HEK293 (cell line): Measurements from ENCODE around the gene MACC1.

Experiments
- CTCF ChIA-PET: fragments of 350-600 bp; formaldehyde crosslinking; extraction: SDS; loops from one replicate; lab custom pipeline; 2021; ENCODE audit warnings: antibody characterized with exemption; lab: Yijun Ruan, JAX
- POLR2A ChIA-PET: fragments of 300-600 bp; formaldehyde crosslinking; extraction: SDS; loops from one replicate; lab custom pipeline; 2020; ENCODE audit warnings: antibody characterized with exemption, inconsistent platforms; lab: Yijun Ruan, JAX
- H3K27ac ChIP-seq: fragments of 200-500 bp; sonication (Bioruptor generic); 2 replicates; pipeline ENCODE4 v1.5.1; 2014; ENCODE audit warnings: low read depth, low read length, control low read depth, inconsistent platforms; ENCODE audit errors: extremely low read depth
- H3K36me3 ChIP-seq, 2 experiments: fragments of 200-500 bp in 1 of 2; sonication (Bioruptor generic) in 1 of 2; 1 replicate in 1 of 2; 2 replicates in 1 of 2; pipeline ENCODE4 v1.5.1; 2014 to 2017; ENCODE audit warnings: inconsistent platforms in 2 of 2, low read length in 2 of 2; ENCODE audit not compliant: control insufficient read depth in 2 of 2, insufficient read depth in 1 of 2
- H3K4me1 ChIP-seq: fragments of 200-500 bp; sonication (Bioruptor generic); 2 replicates; pipeline ENCODE4 v1.5.1; 2014; ENCODE audit warnings: mild to moderate bottlenecking, low read length, inconsistent platforms; ENCODE audit not compliant: control insufficient read depth, insufficient read depth
- H3K4me3 ChIP-seq: 2 replicates; pipeline ENCODE4 v1.5.1; 2011; ENCODE audit warnings: low read depth, mild to moderate bottlenecking, control low read depth, low read length, moderate library complexity
- H3K9me3 ChIP-seq: fragments of 200-500 bp; sonication (Bioruptor generic); 2 replicates; pipeline ENCODE4 v1.5.1; 2014; ENCODE audit warnings: low read depth, low read length, inconsistent platforms; ENCODE audit not compliant: control insufficient read depth, insufficient read depth
- EGR2 ChIP-seq: fragments of 450-650 bp; formaldehyde crosslinking; IDR thresholded peaks from 2 replicates; pipeline ENCODE4 v1.5.1; 2016; ENCODE audit warnings: low read depth, missing biosample characterization, missing genetic modification characterization
- PATZ1 ChIP-seq: fragments of 450-650 bp; formaldehyde crosslinking; IDR thresholded peaks from 2 replicates; pipeline ENCODE4 v1.5.1; 2016; ENCODE audit warnings: missing biosample characterization, missing genetic modification characterization
- ZBTB21 ChIP-seq: fragments of 450-650 bp; formaldehyde crosslinking; IDR thresholded peaks from 2 replicates; pipeline ENCODE4 v1.5.1; 2017; ENCODE audit warnings: missing biosample characterization, missing genetic modification characterization
- ZBTB48 ChIP-seq: fragments of 450-650 bp; formaldehyde crosslinking; IDR thresholded peaks from 2 replicates; pipeline ENCODE4 v1.5.1; 2016; ENCODE audit warnings: missing biosample characterization, missing genetic modification characterization
- ZNF112 ChIP-seq: fragments of 450-650 bp; formaldehyde crosslinking; IDR thresholded peaks from 2 replicates; pipeline ENCODE4 v1.5.0; 2017; ENCODE audit warnings: missing biosample characterization, missing genetic modification characterization
- ZNF121 ChIP-seq: fragments of 450-650 bp; formaldehyde crosslinking; IDR thresholded peaks from 2 replicates; pipeline ENCODE4 v1.5.1; 2016; ENCODE audit warnings: missing biosample characterization, missing genetic modification characterization
- ZNF184 ChIP-seq: fragments of 450-650 bp; IDR thresholded peaks from 2 replicates; pipeline ENCODE4 v1.5.1; 2018; ENCODE audit warnings: missing biosample characterization, mild to moderate bottlenecking, missing genetic modification characterization
- ZNF404 ChIP-seq: fragments of 450-650 bp; formaldehyde crosslinking; IDR thresholded peaks from 2 replicates; pipeline ENCODE4 v1.5.1; 2017; ENCODE audit warnings: missing biosample characterization, missing genetic modification characterization
- ZNF449 ChIP-seq: fragments of 450-650 bp; formaldehyde crosslinking; IDR thresholded peaks from 2 replicates; pipeline ENCODE4 v1.5.1; 2017; ENCODE audit warnings: missing biosample characterization, mild to moderate bottlenecking, missing genetic modification characterization, moderate library complexity
- ZNF585B ChIP-seq: fragments of 450-650 bp; formaldehyde crosslinking; IDR thresholded peaks from 2 replicates; pipeline ENCODE4 v1.5.1; 2016; ENCODE audit warnings: missing biosample characterization, missing genetic modification characterization
- ZNF677 ChIP-seq: fragments of 450-650 bp; IDR thresholded peaks from 2 replicates; pipeline ENCODE4 v1.5.0; 2018; ENCODE audit warnings: missing biosample characterization, mild to moderate bottlenecking, missing genetic modification characterization, moderate library complexity
- ZNF792 ChIP-seq: fragments of 450-650 bp; formaldehyde crosslinking; IDR thresholded peaks from 2 replicates; pipeline ENCODE4 v1.5.1; 2016; ENCODE audit warnings: missing biosample characterization, missing genetic modification characterization
- ZSCAN18 ChIP-seq: fragments of 450-650 bp; formaldehyde crosslinking; IDR thresholded peaks from 2 replicates; pipeline ENCODE4 v1.5.1; 2016; ENCODE audit warnings: missing biosample characterization, missing genetic modification characterization
- ZSCAN30 ChIP-seq: fragments of 450-650 bp; IDR thresholded peaks from 2 replicates; pipeline ENCODE4 v1.5.1; 2018; ENCODE audit warnings: missing biosample characterization, mild to moderate bottlenecking, missing genetic modification characterization, moderate library complexity
- ZSCAN4 ChIP-seq: fragments of 450-650 bp; formaldehyde crosslinking; IDR thresholded peaks from 2 replicates; pipeline ENCODE4 v1.5.1; 2017; ENCODE audit warnings: missing biosample characterization, missing genetic modification characterization

MACC1 gene

GRCh38 chr7:20113427-20114027 is 103.7 kb downstream of the MACC1 start:
- no peaks in the 10 kb centered on the region for H3K36me3 ChIP-seq
- POLR2A ChIA-PET, result no interaction called here
- no peak overlapping the region for H3K4me3 ChIP-seq
- no peak overlapping the region for H3K27ac ChIP-seq
- H3K4me1 ChIP-seq, result no peaks in the 10 kb centered on the region
- CTCF ChIA-PET, result interaction anchor here (0.5 to 1.0 kb wide), 2 partner anchors 58 to 85 kb away, joined by 3 read pairs; no protein-coding TSS in a partner anchor
- no peak for TF ChIP-seq ZNF449 (tag by site-specific recombination)
- no peak for TF ChIP-seq ZSCAN30 (tag by site-specific recombination)
- H3K9me3 ChIP-seq, result no peaks in the 10 kb centered on the region

- H3K27ac ChIP-seq, result no peak overlapping the region
These were observed 104.5 kb downstream of the MACC1 start for GRCh38 chr7:20112696-20113095.

GRCh38 chr7:20111821-20112542 is 105.2 kb downstream of the MACC1 start:
- TF ChIP-seq ZBTB21 (tag by site-specific recombination), result no peak
- TF ChIP-seq ZNF404 (tag by site-specific recombination), result no peak
- TF ChIP-seq, all 188 proteins: peak for 0
- ChIA-PET POLR2A (no interaction called here), CTCF (no interaction called here)
- Histone ChIP-seq H3K27ac (no peak overlapping the region), H3K9me3 (no peaks in the 10 kb centered on the region), H3K36me3 (no peaks in the 10 kb centered on the region), H3K4me3 (no peak overlapping the region), H3K4me1 (no peaks in the 10 kb centered on the region)

More at GRCh38 chr7:20112696-20113095, 104.5 kb downstream of the MACC1 start:
- no peak for TF ChIP-seq ZNF121
- Histone ChIP-seq H3K4me3 (no peak overlapping the region), H3K36me3 (no peaks in the 10 kb centered on the region), H3K9me3 (no peaks in the 10 kb centered on the region), H3K4me1 (no peaks in the 10 kb centered on the region)
- POLR2A ChIA-PET, result no interaction called here
- CTCF ChIA-PET, result interaction anchor here (0.5 to 1.0 kb wide), 3 partner anchors 57 to 86 kb away, joined by 3 read pairs; no protein-coding TSS in a partner anchor

GRCh38 chr7:20107582-20107981 is 109.6 kb downstream of the MACC1 start:
- H3K9me3 ChIP-seq, result no peaks in the 10 kb centered on the region
- TF ChIP-seq ZBTB48 (no peak), EGR2 (tag by site-specific recombination) (no peak), PATZ1 (tag by site-specific recombination) (no peak), ZSCAN18 (tag by site-specific recombination) (no peak), ZNF585B (tag by site-specific recombination) (no peak), ZSCAN4 (tag by site-specific recombination) (no peak), ZNF792 (tag by site-specific recombination) (no peak), ZNF677 (no peak), ZNF184 (tag by site-specific recombination) (no peak), ZNF112 (tag by site-specific recombination) (no peak)
- H3K27ac ChIP-seq, result no peak overlapping the region
- POLR2A ChIA-PET, result no interaction called here
- H3K36me3 ChIP-seq, result no peaks in the 10 kb centered on the region
- H3K4me1 ChIP-seq, result no peaks in the 10 kb centered on the region
- CTCF ChIA-PET, result interaction anchor here (0.6 kb wide), 1 partner anchor 1521 kb away, joined by 3 read pairs; no protein-coding TSS in a partner anchor
- H3K4me3 ChIP-seq, result no peak overlapping the region
